GM19467 (cell line): ENCODE results near the gene GGT6.

Experiments
- ATAC-seq: cut with Tn5 transposase; IDR thresholded peaks from one replicate; pipeline ENCODE4 v1.9.1; 2021; ENCODE audit warnings: mild to moderate bottlenecking, moderate library complexity; ENCODE audit not compliant: unreplicated experiment

Gene GGT6

GRCh38 chr17:4527134-4527533 lies 33.2 kb downstream of the GGT6 start:
- ATAC-seq: no peak

- no peak for ATAC-seq
Observed at GRCh38 chr17:4525691-4526397, 34.5 kb downstream of the GGT6 start.

GRCh38 chr17:4523946-4524345 lies 36.4 kb downstream of the GGT6 start:
- no peak for ATAC-seq

GRCh38 chr17:4522661-4523060 lies 37.7 kb downstream of the GGT6 start:
- ATAC-seq: no peak

- no peak for ATAC-seq
Observed at GRCh38 chr17:4520894-4521600, 39.3 kb downstream of the GGT6 start.

- ATAC-seq: no peak
Observed at GRCh38 chr17:4520060-4520893, 40.1 kb downstream of the GGT6 start.

GRCh38 chr17:4519361-4519788 lies 41.0 kb downstream of the GGT6 start:
- ATAC-seq: no peak

GRCh38 chr17:4518901-4519300 lies 41.5 kb downstream of the GGT6 start:
- no peak for ATAC-seq

- no peak for ATAC-seq
Observed at GRCh38 chr17:4516735-4517134, 43.6 kb downstream of the GGT6 start.

- no peak for ATAC-seq
Observed at GRCh38 chr17:4515501-4515900, 44.9 kb downstream of the GGT6 start.

- ATAC-seq: no peak
Observed at GRCh38 chr17:4514779-4515178, 45.6 kb downstream of the GGT6 start.

GRCh38 chr17:4514206-4514605 lies 46.2 kb downstream of the GGT6 start:
- no peak for ATAC-seq

- ATAC-seq: no peak
Observed at GRCh38 chr17:4513113-4514032, 47.0 kb downstream of the GGT6 start.

- ATAC-seq: no peak
Observed at GRCh38 chr17:4512156-4513112, 47.9 kb downstream of the GGT6 start.

GRCh38 chr17:4511199-4511932 lies 49.0 kb downstream of the GGT6 start:
- no peak for ATAC-seq

GRCh38 chr17:4510618-4510941 lies 49.8 kb downstream of the GGT6 start:
- no peak for ATAC-seq

- no peak for ATAC-seq
Observed at GRCh38 chr17:4509923-4510617, 50.3 kb downstream of the GGT6 start.

- ATAC-seq: no peak
Observed at GRCh38 chr17:4509401-4509800, 51.0 kb downstream of the GGT6 start.
